ENCODE results near the gene ANKS1B.

GRCh38 chr12:98955284-98955683 lies 1029.5 kb downstream of the ANKS1B start:
- peak; percentile 51 for TF ChIP-seq CTCF (IDR thresholded peaks at IDR 0.05; ENCODE audit: low read length)
- TF ChIP-seq EZH2 (IDR thresholded peaks at IDR 0.05; ENCODE audit: borderline replicate concordance, low read length) = no peak

Data from OCI-LY1 (cell line).